GM12891 (cell line): Measurements from ENCODE around the gene GPR152.
"Not testable (repeated sequence)": the region's sequence is repeated elsewhere in the genome, so short reads cannot be mapped to it uniquely, and the experiment has no call there.

ENCODE experiments used
- DNase-seq: peaks from one replicate; pipeline ENCODE4 v3.0.0; 2011; ENCODE audit warnings: low spot score; ENCODE audit not compliant: insufficient read length
- FAIRE-seq: peaks from 2 replicates; lab custom pipeline; 2011; peaks lifted over from hg19 to GRCh38; lab: Jason Lieb, UNC
- PAX5 ChIP-seq: IDR thresholded peaks from 2 replicates; pipeline ENCODE4 v1.6.1; 2011; ENCODE audit warnings: low read length, moderate library complexity, mild to moderate bottlenecking; ENCODE audit not compliant: insufficient read depth, severe bottlenecking
- POLR2A ChIP-seq: IDR thresholded peaks from 2 replicates; pipeline ENCODE4 v1.6.1; 2011; ENCODE audit warnings: low read depth, low read length, control low read depth
- POLR2AphosphoS5 ChIP-seq: IDR thresholded peaks from 2 replicates; pipeline ENCODE4 v1.6.1; 2011; ENCODE audit warnings: low read depth, low read length, control low read depth
- POU2F2 ChIP-seq: IDR thresholded peaks from 2 replicates; pipeline ENCODE4 v1.6.1; 2011; ENCODE audit warnings: low read depth, mild to moderate bottlenecking, control low read depth, low read length, moderate library complexity
- SPI1 ChIP-seq: IDR thresholded peaks from 2 replicates; pipeline ENCODE4 v1.6.1; 2011; ENCODE audit warnings: low read depth, low read length, control low read depth
- TAF1 ChIP-seq: IDR thresholded peaks from 2 replicates; pipeline ENCODE4 v1.6.1; 2011; ENCODE audit warnings: low read depth, low read length, control low read depth

GPR152 gene

DNA sequence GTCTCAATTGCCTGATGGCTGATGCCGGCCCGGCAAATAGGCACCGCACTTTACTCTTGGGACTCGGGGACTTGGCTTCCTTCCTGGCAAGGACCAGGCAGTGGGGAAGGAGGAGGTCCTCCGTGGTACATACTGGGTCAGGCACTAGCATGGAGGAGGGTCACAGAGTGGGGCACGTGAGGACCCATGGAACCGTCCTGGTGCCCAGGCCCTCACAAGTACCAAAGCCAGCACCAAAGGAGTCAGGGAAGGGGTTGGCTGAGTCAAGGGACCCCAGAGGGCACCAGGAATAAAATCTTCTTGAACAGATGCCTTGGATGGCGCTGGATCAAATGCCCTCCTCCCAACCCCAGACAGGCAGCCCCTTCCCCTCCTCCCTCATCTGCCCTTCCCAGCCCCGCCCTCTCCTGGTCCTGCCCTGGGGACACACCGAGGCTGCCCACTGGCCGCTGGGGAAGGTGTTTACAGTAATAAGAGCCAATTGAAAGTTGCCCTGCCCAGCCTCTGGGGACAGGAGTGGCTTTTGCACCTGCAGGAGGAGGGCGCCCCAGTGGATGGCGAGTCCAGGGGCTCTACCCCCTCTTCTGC is 42.7 kb downstream of the GPR152 start:
- no peak for FAIRE-seq
- TF ChIP-seq PAX5 (no peak), TAF1 (no peak), POLR2A (no peak)
- DNase-seq: no peak

DNA sequence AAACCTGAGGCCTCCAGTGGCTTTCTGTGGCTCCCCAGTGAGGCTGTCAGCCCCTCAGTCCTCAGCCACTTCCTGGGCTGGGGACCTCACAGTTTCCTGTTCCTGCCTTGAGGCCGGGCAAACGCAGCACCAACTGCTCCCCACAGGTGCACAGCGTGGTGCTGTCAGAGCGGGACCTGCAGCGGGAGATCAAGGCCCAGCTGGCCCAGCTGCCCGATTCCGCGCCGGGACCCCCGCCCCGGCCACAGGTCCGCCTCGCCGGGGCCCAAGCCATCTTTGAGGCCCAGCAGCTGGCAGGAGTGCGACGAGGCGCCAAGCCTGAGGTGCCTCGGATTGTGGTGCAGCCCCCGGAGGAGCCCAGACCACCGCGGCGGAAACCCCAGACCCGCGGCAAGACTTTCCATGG is 43.3 kb downstream of the GPR152 start:
- DNase-seq: peak; percentile 91
- peak; percentile 99 for FAIRE-seq
- TF ChIP-seq POU2F2: no peak
- no peak for TF ChIP-seq PAX5
- peak; percentile 48; the same call in 1 of the 2 replicates for TF ChIP-seq POLR2A
- peak; percentile 68 for TF ChIP-seq POLR2AphosphoS5
- 0 out of 2 replicates have a peak, but pooled peaks have one; percentile 31 for TF ChIP-seq SPI1
- TF ChIP-seq TAF1: peak; percentile 31; the same call in 1 of the 2 replicates

DNA sequence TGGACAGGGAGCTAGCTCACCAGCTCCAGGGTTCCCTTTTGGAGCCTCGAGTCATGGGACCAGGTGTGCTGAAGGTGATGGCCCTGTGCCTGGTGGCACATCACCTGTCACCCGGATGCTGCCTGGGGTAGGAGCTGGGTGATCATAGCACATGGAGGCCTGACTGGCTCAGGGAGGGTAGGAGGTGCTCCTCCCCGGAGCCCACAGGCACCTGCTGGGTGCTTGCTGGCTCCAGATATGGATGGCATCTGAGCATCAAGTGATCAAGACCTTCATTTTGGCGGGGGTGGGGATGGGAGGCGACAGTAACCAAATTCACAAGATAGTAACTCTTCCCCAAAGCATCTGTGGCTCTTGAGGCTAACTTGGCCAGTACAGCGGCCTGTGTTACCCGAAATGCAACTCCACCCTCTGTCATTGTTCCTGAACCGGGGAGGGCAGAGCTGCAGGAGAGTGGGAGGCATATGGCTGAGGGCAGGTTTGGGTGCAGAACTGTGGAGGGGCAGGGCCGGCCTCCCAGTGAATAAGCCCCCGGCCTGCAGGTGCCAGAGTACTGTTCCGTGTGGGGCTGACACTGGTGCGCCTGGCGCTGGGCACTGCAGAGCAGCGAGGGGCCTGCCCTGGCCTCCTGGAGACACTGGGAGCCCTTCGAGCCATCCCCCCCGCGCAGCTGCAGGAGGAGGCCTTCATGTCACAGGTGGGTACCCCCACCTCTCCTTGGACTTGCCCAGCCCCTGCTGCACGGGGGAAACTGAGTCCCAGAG is 43.9 kb downstream of the GPR152 start:
- DNase-seq (no peak), FAIRE-seq (no peak)
- TF ChIP-seq SPI1: no peak
- no peak for TF ChIP-seq POLR2AphosphoS5
- TF ChIP-seq TAF1: no peak
- TF ChIP-seq PAX5: no peak
- TF ChIP-seq POLR2A: no peak
- no peak for TF ChIP-seq POU2F2

DNA sequence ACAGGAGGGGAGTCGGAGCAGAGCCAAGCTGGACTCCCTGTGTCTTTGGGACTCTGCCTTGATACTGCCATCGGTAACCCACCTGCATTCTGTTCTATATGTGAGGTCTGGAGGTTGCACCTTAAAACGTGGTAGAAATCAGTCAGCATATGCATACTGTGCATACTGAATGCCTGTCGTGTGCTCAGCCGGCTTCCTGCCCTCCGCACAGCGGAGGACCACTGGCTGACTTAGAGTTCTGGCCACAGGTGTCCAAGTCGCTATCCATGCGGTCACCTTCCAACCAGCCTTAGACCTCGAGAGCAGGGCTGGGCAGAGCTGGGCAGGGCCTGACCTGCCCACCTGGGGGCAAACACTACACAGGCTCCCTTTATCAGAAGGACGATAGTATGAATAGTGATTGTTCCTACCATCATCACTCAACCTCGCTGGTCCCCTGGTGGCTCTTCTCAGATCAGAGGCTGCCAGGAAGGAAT is 44.8 kb downstream of the GPR152 start:
- DNase-seq (no peak), FAIRE-seq (no peak)
- TF ChIP-seq PAX5: no peak
- no peak for TF ChIP-seq POLR2AphosphoS5
- TF ChIP-seq POLR2A: no peak
- TF ChIP-seq TAF1: no peak
- TF ChIP-seq POU2F2: no peak
- no peak for TF ChIP-seq SPI1

DNA sequence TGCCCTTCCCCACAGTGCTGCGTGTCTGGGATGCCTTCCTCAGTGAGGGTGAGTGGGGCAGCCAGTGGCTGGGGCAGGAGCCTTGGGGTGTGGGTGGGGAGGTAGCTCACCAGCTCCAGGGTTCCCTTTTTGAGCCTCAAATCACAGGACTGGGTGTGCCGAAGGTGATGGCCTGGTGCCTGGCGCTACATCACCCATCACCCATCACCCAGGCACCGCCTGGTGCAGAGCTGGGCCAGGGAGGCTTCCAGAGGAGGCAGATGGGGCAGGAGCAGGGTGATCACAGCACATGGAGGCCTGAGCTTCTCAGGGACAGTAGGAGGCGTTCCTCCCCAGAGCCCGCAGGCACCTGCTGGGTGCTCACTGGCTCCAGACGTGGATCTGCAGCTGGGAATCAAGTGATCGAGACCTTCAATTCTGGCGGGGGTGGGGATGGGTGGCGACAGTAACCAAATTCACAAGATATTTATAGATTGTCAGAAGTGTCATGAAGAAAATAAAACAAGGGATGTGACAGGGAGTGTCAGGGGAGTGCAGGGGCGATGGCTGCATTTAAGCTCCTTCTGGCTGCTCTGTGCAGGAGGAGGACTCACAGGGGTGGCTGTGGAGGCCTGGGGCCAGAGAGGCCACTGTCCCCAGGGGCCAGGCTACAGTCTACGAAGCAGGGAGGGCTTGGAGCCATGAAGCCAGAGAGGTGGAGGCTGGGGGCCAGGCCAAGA is 45.4 kb downstream of the GPR152 start:
- TF ChIP-seq SPI1 (0 out of 2 replicates have a peak, but pooled peaks have one; percentile 10), PAX5 (no peak)
- DNase-seq (no peak), FAIRE-seq (peak; percentile 71)

DNA sequence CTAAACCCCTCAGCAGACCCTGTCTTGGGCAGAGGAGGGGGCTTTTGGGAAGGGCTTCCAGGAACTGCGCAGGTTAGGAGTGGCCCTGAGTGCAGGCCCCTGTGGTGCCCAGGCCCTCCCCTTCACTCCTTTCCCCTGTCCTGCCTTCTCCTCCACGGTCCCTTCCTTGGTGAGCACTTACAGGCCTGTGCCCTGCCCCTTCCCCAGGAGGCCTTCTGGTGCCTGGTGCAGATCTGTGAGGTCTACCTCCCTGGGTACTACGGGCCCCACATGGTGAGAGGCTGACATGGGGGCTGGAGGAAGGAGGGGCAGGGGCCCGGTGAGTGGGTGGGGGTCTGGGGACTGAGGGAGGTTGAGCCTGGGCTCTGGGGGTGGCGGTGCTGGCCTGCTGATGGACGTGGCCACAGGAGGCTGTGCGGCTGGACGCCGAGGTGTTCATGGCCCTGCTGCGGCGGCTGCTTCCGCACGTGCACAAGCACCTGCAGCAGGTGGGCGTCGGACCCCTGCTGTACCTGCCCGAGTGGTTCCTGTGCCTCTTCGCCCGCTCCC is 46.0 kb downstream of the GPR152 start:
- TF ChIP-seq POLR2AphosphoS5 (no peak), POLR2A (no peak), SPI1 (no peak)
- DNase-seq: no peak

DNA sequence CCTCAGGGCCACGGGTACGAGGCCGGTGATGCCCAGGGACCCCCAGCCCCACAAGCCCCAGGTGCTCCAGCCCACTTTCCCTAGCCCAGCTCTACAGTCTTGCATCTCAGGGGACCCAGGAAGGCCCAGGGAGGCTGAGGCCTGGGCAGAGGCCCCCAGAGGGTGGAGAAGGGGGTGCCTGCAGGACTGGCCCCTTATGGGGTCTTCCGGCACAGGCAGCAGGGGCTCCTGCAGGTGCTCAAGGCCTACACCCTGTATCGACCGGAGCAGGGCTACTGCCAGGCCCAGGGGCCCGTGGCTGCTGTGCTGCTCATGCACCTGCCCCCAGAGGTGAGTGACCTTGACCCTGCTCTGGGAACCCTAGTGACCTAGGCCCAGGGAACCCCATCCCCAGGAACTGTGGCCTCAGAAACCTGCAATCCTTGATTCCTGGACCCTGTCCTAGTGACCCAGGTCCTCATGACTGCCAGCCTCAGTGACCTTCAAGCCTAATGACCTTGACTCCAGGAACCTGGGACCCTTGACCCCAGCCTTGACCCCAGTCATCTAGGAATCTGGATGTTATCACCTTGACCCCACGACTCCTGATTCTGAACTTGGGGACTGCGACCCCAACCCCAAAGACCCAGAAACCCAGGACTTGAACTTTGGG is 46.7 kb downstream of the GPR152 start:
- FAIRE-seq (no peak), DNase-seq (no peak)
- TF ChIP-seq TAF1 (no peak), POLR2AphosphoS5 (no peak)

More for the DNA sequence above, 46.0 kb downstream of the GPR152 start:
- FAIRE-seq: no peak

DNA sequence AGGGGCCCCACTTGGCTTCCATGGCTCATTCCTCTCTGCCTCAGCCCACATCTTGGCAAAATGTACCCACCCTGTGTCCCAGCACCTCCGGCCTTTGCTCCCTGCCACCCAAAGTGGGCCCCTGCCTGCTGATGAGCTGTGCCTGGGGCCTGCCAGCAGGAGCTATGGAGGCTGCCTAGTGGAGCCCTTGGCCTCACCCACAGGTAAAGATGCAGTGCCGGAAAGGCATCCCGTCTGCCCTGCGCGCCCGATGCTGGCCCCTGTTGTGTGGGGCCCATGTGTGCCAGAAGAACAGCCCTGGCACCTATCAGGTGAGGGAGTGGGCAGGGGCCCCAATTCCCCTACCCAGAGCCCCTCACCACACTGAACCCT is 47.3 kb downstream of the GPR152 start:
- no peak for DNase-seq
- TF ChIP-seq POLR2A (no peak), POLR2AphosphoS5 (no peak), TAF1 (no peak), SPI1 (no peak), POU2F2 (no peak), PAX5 (no peak)
- FAIRE-seq: no peak

DNA sequence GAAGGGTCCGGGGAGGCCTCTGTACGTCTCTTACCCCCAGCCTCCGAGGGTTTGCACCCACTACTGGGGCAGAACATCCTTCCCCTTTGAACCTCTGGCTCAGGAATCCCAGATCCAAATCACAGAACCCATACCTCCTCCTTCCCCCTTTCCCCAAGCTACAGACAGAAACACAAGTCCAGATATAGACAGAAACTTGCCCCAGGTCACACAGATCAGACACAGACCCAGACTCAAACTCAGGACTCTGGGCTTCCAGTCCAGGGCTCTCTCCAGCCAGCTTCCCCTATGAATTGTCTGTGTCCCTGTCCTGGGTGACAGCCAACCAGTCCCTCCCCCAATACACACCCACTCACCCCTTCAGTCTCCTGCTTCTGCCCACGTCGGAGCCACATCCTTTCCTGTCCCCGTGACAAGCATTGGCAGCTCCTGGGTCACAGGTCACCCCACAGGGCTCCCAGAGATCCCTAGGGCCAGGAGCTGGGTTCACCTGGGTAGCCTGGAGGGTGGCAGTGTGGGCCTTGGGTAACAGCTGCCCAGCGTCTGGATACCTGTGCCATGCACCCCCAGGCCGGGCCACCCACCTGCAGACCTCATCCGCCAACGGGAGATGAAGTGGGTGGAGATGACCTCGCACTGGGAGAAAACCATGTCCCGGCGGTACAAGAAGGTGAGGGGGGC is 47.9 kb downstream of the GPR152 start:
- FAIRE-seq (peak; percentile 59), DNase-seq (no peak)
- TF ChIP-seq PAX5: no peak
- TF ChIP-seq POLR2AphosphoS5: no peak
- TF ChIP-seq SPI1: no peak
- TF ChIP-seq POU2F2: no peak
- TF ChIP-seq POLR2A: no peak
- TF ChIP-seq TAF1: no peak

DNA sequence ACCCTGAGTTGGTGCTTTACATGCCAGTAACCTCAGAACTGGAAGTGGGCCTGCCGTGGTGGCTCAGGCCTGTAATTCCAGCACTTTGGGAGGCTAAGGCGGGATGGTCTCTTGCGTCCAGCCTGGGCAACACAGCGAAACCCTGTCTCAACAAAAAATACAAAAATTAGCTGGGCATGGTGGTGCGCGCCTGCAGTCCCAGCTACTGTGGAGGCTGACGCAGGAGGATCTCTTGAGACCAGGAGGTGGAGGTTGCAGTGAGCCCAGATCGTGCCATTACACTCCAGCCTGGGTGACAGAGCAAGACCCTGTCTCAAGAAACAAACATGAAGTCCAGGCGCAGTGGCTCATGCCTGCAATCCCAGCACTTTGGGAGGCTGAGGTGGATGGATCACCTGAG is 49.4 kb downstream of the GPR152 start:
- not testable (repeated sequence) for FAIRE-seq, DNase-seq

DNA sequence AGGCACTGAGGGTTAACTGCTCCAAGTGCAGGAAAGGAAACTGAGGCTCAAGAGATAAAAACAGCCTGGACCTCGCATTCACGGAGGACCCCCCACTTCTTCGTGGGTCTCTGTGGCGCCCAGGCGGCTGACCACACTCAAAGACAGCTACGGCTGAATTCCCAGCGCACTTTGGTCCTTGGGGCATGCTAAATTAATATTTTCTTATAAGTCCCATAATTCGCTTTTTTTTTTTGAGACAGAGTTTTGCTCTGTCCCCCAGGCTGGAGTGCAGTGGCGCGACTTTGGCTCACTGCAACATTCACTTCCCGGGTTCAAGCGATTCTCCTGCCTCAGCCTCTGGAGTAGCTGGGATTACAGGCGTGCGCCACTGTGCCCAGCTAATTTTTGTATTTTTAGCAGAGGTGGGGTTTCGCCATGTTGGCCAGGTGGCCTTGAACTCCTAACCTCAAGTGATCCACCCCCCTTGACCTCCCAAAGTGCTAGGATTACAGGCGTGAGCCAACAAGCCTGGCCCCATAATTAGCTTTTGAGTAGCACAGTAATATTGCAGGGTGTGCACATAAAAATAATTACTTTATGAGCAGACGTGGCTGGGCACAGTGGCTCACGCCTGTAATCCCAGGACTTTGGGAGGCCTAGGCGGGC is 50.2 kb downstream of the GPR152 start:
- DNase-seq, FAIRE-seq: not testable (repeated sequence)
